Testis (tissue), 3 donors: Measurements from ENCODE around the gene NAT9. TPM values are rescaled to one million over a fixed set of nuclear protein-coding genes. Genes with fewer than 3 reads are reported as not detected.

Source experiments
- DNase-seq: peaks from one replicate; pipeline ENCODE4 v3.0.0-alpha.2; 2019
- H3K27ac ChIP-seq, 2 donors: fragments of 200-600 bp; sonication (generic); one replicate each; pipeline ENCODE4 v1.5.1; 2019
- H3K27me3 ChIP-seq: fragments of 200-600 bp; sonication (generic); one replicate; pipeline ENCODE4 v1.5.1; 2019
- H3K36me3 ChIP-seq: fragments of 200-600 bp; sonication (generic); one replicate; pipeline ENCODE4 v1.5.1; 2017; ENCODE audit warnings: low read depth; ENCODE audit errors: missing control alignments
- H3K4me1 ChIP-seq: fragments of 200-600 bp; sonication (generic); one replicate; pipeline ENCODE4 v1.5.1; 2019
- H3K4me3 ChIP-seq, 2 donors: fragments of 200-600 bp; sonication (generic); one replicate each; pipeline ENCODE4 v1.5.1; 2017 to 2019
- H3K9me3 ChIP-seq: fragments of 200-600 bp; sonication (generic); one replicate; pipeline ENCODE4 v1.5.1; 2017
- POLR2A ChIP-seq: fragments of 450-650 bp; IDR thresholded peaks from one replicate; pipeline ENCODE4 v1.6.1; 2017; ENCODE audit warnings: antibody characterized with exemption, mild to moderate bottlenecking, moderate library complexity
- WGBS, 2 donors: methylation state at CpG; one replicate each; pipeline ENCODE4 v1.1.5; 2018; 5-methylcytosine and 5-hydroxymethylcytosine counted together
- intact Hi-C: fragments of 100-400 bp; cut with DNase I; formaldehyde crosslinking; loops from one replicate; pipeline ENCODE4 v1.15.1; 2023; ENCODE audit warnings: low total_unique reads
- polyA plus RNA-seq: library from polyadenylated mRNA; stranded (reverse); fragments of 350-450 nt; fragmentation: Illumina TruSeq; extraction: RNeasy Lipid Tissue Mini Kit (QIAGEN cat#74804); gene quantifications from one replicate; pipeline ENCODE4 v1.2.3, GENCODE V29; 2014; ENCODE audit warnings: low read depth, low replicate concordance; ENCODE audit not compliant: insufficient read depth
- total RNA-seq, 2 donors: library from RNA; depleted of rRNA; stranded (reverse); fragments of >200 nt; gene quantifications; one replicate each; pipeline ENCODE4 v1.2.3, GENCODE V29; 2016
- TF ChIP-seq, protein P1 (sequence below), 3 experiments: fragments of 450-650 bp in 2 of 3; fragments of 200-600 bp in 1 of 3; sonication (generic) in 1 of 3; IDR thresholded peaks; one replicate each; pipeline ENCODE4 v1.5.1; 2016 to 2019; ENCODE audit warnings: antibody characterized with exemption in 3 of 3, mild to moderate bottlenecking in 2 of 3, moderate library complexity in 1 of 3

The NAT9 gene
- total and polyA plus RNA-seq, 3 donors from 2014 or later, result 43.8 to 51.3 (median 45.6) TPM

GRCh38 chr17:74821655-74822334 is 45.6 kb upstream of the NAT9 start:
- Histone ChIP-seq H3K4me1 (peaks cover 2% of the 10 kb centered on the region), H3K27me3 (no peaks in the 10 kb centered on the region), H3K27ac (no peak overlapping the region), H3K36me3 (no peaks in the 10 kb centered on the region), H3K9me3 (no peaks in the 10 kb centered on the region), H3K4me3 (no peak overlapping the region)
- 81 to 83% methylated on average over 11 to 13 of the region's 13 CpGs for WGBS, 2 donors
- intact Hi-C loops, result no loop called here
- DNase-seq, result no peak
- TF ChIP-seq, protein P1, sequence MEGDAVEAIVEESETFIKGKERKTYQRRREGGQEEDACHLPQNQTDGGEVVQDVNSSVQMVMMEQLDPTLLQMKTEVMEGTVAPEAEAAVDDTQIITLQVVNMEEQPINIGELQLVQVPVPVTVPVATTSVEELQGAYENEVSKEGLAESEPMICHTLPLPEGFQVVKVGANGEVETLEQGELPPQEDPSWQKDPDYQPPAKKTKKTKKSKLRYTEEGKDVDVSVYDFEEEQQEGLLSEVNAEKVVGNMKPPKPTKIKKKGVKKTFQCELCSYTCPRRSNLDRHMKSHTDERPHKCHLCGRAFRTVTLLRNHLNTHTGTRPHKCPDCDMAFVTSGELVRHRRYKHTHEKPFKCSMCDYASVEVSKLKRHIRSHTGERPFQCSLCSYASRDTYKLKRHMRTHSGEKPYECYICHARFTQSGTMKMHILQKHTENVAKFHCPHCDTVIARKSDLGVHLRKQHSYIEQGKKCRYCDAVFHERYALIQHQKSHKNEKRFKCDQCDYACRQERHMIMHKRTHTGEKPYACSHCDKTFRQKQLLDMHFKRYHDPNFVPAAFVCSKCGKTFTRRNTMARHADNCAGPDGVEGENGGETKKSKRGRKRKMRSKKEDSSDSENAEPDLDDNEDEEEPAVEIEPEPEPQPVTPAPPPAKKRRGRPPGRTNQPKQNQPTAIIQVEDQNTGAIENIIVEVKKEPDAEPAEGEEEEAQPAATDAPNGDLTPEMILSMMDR (IDR thresholded peaks at IDR 0.05), result no peak
- no peak for TF ChIP-seq POLR2A

- no peak overlapping the region for H3K27ac ChIP-seq
- TF ChIP-seq, protein P1 (IDR thresholded peaks at IDR 0.05), result no peak
- no peak for TF ChIP-seq POLR2A
- DNase-seq, result no peak
- no peaks in the 10 kb centered on the region for H3K27me3 ChIP-seq
- H3K9me3 ChIP-seq, result no peaks in the 10 kb centered on the region
- no peak overlapping the region for H3K4me3 ChIP-seq
- WGBS, 2 donors, result 89 to 95% methylated on average over 5 to 16 of the region's 16 CpGs
- H3K36me3 ChIP-seq, result no peaks in the 10 kb centered on the region
- intact Hi-C loops, result no loop called here
- peaks cover 2% of the 10 kb centered on the region for H3K4me1 ChIP-seq
Observed at GRCh38 chr17:74819801-74820436, 43.8 kb upstream of the NAT9 start.

GRCh38 chr17:74818291-74818938 is 42.3 kb upstream of the NAT9 start:
- H3K27ac ChIP-seq, result no peak overlapping the region
- H3K36me3 ChIP-seq, result no peaks in the 10 kb centered on the region
- TF ChIP-seq POLR2A, result no peak
- TF ChIP-seq, protein P1 (IDR thresholded peaks at IDR 0.05), result no peak
- H3K4me1 ChIP-seq, result peaks cover 2% of the 10 kb centered on the region
- H3K4me3 ChIP-seq, result no peak overlapping the region
- no peaks in the 10 kb centered on the region for H3K9me3 ChIP-seq
- intact Hi-C loops, result no loop called here
- 95 to 96% methylated on average over 16 of the region's 16 CpGs for WGBS, 2 donors
- DNase-seq, result no peak
- no peaks in the 10 kb centered on the region for H3K27me3 ChIP-seq

DNA sequence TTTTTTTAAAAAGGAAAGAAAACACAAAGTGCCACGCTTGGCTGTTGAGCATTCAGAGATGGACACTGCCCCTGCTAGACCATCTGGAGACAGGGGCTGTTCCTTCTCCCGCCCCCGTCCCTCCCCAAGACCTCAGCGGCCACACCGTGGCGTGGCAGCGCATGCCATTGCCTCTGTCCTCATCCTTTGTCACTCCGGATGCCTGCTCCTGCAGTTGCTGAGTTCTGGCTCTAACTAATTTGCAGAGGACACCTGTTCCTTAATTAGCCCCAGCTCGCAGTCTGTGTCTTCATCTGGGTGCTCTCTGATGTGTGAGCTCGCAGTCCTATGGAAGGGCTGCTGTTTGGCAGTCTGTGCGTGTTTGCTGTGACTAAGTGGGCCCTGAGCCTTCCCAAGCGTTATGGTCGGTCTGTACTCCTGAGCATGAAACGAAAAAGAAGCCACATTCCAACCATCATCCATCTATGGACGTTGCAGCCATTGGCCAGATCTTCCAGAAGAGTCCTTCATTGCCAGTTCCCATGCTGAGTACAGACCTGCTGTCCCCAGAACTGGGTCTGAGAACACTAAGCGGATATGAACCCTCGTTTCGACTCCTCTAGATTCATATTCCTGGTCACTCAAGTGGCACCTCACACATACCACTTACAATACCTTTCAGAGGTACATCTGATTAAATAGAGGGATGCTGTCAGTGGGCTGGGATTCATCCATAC is 40.9 kb upstream of the NAT9 start:
- 92 to 97% methylated on average over 16 to 18 of the region's 18 CpGs for WGBS, 2 donors
- no peak for DNase-seq
- Histone ChIP-seq H3K27ac (no peak overlapping the region), H3K36me3 (no peaks in the 10 kb centered on the region), H3K4me1 (no peaks in the 10 kb centered on the region), H3K27me3 (no peaks in the 10 kb centered on the region), H3K9me3 (no peaks in the 10 kb centered on the region), H3K4me3 (no peak overlapping the region)
- intact Hi-C loops, result no loop called here
- TF ChIP-seq POLR2A, result no peak
- TF ChIP-seq, protein P1 (IDR thresholded peaks at IDR 0.05), result no peak
